GM15510 (cell line): Measurements from ENCODE around the gene ZBTB26.

Experiments used
- POLR2A ChIP-seq: IDR thresholded peaks from 3 replicates; pipeline ENCODE4 v1.6.1; 2011; ENCODE audit warnings: borderline replicate concordance; ENCODE audit not compliant: insufficient read length; ENCODE audit errors: extremely low read depth

Gene ZBTB26

DNA sequence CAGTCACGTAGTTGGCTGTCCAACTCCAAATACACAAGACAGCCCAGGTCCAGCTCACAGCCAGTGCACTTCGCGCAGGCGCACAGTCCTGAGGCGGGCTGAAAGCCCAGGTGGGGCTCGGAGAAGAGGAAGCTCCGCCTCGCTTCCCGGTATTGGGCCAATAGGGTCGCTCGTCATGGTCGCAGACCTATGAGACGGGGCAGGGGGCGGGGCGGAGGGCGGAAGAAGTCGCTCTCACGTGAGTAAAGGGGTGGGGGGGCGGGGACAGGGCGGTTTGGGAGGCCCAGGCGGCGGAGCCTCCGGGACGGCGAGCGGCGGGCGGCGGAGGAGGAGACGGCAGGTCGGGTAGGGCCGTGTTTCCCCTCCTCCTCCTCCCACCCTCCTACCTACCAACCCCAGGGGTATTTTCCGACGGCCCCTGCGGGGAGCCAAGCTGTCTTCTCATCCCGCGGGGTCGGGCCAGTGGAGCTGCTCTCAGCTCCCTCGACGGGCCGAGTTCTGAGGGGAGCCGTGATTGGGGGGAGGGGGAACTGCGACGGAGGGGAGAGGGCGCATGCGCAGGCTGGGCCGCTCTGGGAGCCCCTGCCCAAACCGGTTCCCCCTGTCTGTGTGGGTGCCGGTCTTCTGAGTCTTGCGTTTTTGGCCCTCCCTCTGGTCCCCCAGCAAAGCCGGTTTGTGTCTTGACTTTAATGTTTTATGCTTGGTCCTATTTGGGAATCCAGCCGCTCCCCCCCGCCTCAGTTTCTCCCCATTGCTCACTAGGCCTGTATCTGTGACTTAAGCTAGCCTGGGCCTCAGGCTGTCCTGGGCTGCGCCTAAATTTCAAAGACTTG, 9.7 kb upstream of the ZBTB26 start, which contains the start of gene RABGAP1:
Gene RABGAP1, plus strand, starts transcription at position 272 of the 833 bp plus-strand sequence. CDS start 16,040 bp downstream, outside the sequence.
- peak; percentile 76 for TF ChIP-seq POLR2A

DNA sequence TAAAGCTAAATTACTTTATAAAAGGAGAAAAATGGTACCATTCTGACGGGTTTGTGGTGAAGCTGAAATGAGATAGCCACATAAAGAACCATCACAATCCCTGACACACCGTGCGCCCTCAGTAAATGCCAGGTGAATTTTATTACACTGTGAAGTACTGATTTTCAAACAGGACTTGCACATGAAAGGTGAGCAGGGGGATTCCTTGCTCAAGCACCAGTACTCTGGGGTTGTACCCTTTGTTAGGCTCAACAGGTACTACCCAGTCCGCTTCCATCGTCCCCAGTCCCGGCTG, 9.1 kb upstream of the ZBTB26 start:
- TF ChIP-seq POLR2A: no peak

DNA sequence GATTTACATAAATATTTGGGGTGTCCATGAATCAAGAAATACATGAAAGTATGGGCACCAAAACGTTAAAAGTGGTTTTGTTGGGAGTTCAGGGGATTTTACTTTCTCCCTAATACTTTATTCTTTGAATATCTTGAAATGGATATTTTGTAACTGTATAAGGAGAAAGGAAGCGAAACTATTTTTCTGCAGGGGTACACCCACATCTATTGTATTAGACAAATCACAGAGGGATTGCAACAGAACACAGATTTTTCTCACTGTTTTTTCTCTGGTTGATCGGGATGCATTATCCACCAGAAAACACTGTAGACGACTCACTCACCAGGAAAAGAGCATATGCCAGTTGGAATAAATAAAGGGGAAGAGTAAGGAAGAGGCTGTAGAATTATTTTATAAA, 8.3 kb upstream of the ZBTB26 start:
- TF ChIP-seq POLR2A: no peak

DNA sequence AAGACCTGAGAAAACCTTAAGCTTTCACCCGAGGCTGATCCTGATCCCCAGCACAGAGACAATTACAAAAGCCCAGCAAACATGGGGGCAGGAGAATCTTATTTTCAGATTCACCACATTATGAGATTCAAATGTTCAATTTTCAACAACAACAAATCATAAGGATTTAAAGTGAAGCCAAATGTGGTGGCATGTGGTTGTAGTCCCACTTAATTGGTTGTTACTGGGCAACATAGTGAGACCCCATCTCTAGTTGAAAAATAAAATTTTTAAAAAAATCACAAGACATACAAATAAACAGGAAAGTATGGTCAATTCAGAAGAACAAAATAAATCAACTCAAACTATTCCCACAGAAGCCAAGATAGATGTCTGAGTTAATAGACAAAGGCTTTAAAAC, 5.6 kb upstream of the ZBTB26 start:
- no peak for TF ChIP-seq POLR2A

DNA sequence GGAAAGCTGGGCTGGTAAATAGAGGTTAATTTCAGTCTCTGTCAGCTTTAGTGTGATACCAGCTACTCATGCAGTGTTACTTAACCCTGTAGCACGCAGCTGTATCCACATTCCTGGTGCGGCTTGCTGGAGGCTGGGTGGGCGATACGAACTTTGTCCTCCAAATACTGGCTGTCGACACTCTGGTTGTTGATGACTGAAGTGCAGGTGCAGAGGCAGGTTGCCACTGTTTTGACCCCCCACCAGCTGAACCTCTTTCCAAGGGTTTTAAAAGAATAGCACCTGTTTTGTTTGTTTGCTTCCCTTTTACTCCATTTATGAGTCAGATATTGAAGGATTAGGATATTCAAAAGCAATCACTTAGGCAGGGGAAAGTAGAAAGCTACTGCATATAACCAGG, 5.2 kb upstream of the ZBTB26 start:
- TF ChIP-seq POLR2A: no peak

DNA sequence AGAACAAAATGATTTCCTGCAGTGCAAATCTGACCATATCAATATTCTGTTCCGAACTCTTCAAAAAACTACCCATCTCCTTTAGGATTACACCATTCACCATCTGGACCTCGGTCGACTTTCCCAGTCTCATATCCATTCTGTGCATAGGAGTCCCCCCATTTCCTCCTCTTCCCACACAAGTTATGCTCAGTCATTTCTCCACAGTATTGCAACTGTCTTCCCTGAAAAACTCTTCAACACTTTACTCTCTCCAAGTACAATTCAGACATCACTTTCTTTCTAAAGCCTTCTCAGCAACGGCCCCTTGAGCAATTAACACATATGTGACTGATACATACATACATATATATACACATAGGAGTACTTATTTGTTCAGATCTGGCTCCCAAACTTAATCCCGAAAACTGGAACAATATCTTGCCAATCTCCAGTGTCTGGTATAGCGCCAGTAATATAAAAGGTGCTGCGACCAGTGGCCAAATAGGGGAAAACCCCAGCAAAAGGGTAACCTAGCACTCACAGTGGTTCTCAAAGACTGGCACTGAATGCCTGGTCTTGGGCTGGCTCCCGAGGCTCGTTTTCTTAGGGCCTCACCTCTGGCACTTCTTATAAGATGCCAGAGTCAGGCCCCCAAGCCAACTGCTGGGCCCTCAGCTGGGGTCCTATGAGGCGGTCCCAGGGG, 629 bp downstream of the ZBTB26 start:
- TF ChIP-seq POLR2A: no peak

DNA sequence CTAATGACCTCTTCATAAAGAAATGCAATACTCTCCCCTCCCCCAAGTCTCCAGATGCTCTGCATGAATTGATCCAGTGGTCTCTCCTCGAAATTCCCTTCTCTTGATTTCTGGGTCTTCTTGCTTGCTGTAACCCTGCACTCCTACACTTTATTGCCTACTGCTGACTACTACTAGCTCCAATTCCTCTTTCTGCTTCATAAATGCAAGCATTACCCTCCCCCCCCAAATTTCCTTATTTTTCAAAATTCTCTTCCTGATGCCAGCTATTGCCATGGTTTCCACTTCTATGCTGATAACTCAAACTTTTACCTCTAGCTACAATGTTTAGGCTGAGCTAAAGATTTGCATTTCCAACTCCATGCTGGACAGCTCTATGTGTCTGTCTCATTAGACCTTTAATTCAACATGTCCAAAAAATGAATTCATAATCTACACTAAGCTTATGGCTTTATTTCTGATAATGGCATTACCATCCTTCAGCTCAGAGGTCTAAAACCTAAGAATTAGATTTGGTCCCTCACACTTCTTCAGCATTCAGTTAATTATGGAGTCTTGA, 1.4 kb downstream of the ZBTB26 start:
- TF ChIP-seq POLR2A: no peak

DNA sequence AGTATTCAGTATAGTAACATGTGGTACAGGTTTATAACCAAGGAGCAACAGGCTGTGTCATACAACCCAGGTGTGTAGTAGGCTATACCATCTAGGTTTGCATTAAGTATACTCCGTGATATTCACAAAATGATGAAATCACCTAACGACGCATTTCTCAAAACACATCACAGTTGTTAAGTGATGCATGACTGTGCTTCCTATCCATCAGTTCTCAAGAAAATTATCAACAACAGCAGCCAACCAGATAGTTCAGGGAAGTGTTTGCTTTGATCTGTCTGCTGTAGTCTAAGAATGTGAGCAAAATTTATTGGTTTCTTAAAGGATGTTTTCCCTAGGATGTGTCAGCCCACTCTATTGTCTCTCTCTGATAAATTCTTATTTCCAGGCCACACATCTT, 7.4 kb downstream of the ZBTB26 start:
- TF ChIP-seq POLR2A: no peak

DNA sequence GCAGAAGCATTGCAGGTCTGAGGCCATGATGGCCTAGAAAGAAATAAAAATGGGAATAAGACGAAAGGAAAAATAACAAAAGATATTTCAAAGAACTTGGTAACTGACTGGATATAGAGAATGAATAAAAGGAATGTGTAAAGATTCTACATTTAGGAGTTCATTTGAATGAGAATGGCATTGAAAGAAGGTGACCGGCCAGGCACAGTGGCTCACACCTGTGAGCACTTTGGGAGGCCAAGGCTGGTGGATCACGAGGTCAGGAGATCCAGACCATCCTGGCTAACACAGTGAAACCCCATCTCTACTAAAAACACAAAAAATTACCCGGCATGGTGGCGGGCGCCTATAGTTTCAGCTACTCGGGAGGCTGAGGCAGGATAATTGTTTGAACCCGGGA, 8.6 kb downstream of the ZBTB26 start:
- no peak for TF ChIP-seq POLR2A

DNA sequence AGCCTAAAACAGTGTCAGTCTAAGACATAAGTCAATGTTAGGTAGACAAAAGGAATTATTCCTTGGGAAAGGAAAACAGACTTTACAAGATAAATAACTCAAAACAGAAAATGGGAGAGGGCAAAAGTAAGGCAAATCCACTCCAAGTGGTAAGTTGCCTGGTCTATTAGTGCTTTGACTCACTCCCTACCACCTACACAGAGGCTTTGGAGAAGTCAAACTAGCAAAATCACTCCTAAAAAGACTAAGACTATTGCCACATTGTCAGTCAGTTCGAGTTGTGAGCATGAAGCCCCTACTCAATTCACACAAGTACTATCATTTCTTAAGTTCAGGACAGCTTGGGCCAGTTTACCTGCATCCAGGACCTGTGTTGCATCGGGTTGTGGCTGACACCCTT, 13.0 kb downstream of the ZBTB26 start:
- no peak for TF ChIP-seq POLR2A

DNA sequence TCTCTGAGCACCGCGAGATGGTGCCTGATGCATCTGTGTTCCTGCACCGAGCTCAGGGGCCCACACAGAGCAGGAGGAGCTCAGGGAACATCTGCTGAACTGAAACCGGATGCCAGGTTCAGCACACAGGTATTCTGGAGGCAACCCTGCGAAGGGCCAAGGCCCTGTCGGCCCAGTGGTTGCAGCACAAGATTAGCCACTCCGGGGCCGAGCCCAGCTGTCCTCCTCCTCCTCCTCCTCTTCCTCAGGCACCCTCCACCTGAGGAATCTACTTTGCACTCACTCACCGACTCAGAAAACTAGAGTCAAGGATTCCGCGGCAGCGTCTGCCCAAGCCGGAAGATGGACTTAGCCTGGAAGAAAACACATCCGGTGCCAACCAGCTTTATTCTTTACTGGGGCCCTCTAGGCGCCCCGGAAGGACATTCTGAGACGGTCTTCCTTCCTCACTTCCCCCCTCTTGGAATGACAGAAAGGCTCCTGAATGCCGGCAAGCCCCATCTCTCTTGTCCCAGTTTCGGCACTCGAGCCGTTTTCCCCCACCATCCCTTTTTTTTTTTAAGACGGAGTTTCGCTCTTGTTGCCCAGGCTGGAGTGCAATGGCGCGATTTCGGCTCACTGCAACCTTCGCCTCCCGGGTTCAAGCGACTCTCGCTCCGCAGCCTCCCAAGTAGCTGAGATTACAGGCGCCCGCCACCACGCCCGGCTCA, 18.2 kb downstream of the ZBTB26 start, which contains the start of gene ZBTB6:
Gene ZBTB6, minus strand, starts transcription at position 360 of the 710 bp plus-strand sequence. CDS start 1,251 bp downstream, outside the sequence.
- peak; percentile 75 for TF ChIP-seq POLR2A

DNA sequence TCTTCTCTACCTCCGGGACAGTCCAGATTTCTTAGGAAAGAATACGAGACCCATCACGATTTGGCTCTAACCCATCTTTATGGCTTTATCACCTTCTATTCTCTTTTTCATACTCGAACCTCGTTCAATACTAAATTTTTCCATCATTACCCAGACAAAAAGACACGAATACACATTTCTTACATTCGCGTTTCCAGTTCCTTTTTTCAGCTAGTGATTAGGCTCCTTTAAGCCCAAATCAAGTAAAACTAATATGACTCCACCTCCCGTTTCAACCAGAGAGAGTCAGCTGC, 18.7 kb downstream of the ZBTB26 start:
- TF ChIP-seq POLR2A: no peak

DNA sequence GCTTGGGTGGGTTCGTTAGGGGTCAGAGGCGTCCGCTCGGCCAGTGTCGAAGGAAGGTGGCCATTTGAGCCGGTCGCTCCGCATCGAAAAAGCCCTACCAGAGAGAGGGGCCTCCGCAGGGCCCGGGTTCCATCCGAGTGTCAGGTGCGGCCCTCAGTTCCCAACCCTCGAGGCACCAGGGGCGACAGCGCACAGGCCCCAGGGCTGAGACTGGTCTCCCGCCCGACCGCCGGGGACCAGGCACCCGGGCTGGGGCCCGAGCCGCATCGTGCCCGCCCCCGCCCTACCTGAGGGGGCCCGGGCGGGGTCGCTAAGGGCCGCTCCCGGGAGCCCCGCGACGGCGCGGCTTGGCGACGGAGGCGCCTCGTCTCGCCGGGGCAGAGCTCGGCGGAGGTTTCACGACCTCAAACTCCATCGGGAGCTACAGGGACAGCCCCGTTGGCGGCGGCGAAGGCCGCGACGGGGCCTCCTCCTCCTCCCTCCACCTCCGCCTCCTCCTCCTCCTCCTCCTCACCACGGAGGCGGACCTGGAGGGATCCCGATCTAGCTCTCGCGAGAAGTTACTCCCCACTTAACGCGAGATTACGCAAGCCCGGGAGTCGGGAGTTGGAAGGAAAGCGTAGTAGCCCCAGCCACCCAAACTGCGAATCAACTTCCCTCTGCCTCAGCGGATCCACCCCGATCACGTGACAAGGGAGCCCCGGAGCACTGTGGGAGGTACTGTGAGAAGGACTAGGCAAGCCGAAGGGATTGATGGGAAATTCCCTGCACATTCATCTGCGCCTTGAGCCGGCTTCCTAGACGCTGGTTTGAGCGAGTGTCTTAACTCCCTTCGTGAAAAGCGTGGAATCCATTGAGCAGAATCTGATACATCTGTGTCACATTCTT, 26.2 kb downstream of the ZBTB26 start, which contains the start of gene RC3H2:
Gene RC3H2, minus strand, starts transcription at position 537 of the 888 bp plus-strand sequence. CDS start 7,850 bp downstream, outside the sequence.
- peak; percentile 86 for TF ChIP-seq POLR2A

DNA sequence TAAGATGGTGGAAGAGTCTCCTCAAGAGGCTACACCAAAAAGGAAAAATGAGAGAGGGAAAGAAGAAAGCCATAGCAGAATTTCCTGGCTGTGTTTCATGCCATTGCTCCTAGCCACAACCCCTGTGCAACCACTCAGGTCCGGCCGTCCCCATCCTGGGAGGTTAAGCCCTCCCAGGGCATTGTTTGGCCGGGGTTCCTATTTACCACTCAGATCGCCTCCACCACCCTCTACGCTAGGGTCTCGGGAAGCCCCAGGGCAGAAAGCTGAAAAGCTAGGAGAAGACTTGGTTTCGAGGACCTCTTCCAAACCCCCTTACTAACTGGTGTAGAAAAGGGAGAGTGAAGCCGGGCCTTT, 26.9 kb downstream of the ZBTB26 start:
- TF ChIP-seq POLR2A: no peak
